Measurements from ENCODE around the gene MARS1.

MARS1 gene

GRCh38 chr12:57534991-57535543 lies 47.2 kb downstream of the MARS1 start:
- no peaks in the 10 kb centered on the region for H3K9me3 ChIP-seq
- H3K36me3 ChIP-seq: peaks cover 97% of the 10 kb centered on the region
- no peak for TF ChIP-seq Cebpa-rat (IDR thresholded peaks at IDR 0.05)

GRCh38 chr12:57535764-57536596 lies 48.1 kb downstream of the MARS1 start:
- H3K27me3 ChIP-seq: no peaks in the 10 kb centered on the region
- H3K36me3 ChIP-seq: peaks cover 95% of the 10 kb centered on the region
- no peak for TF ChIP-seq Cebpa-rat (IDR thresholded peaks at IDR 0.05)
- 0 out of 2 replicates have a peak, but pooled peaks cover 4% of the 10 kb centered on the region for H3K4me1 ChIP-seq
- no peak overlapping the region for H3K27ac ChIP-seq
- H3K4me2 ChIP-seq: no peak overlapping the region
- no peak overlapping the region for H3K9ac ChIP-seq
- H4K20me1 ChIP-seq: no peaks in the 10 kb centered on the region
- no peaks in the 10 kb centered on the region for H3K9me3 ChIP-seq
- no peak overlapping the region for H3K4me3 ChIP-seq

More at GRCh38 chr12:57534991-57535543, 47.2 kb downstream of the MARS1 start:
- no peak overlapping the region for H3K27ac ChIP-seq
- no peaks in the 10 kb centered on the region for H3K27me3 ChIP-seq
- 0 out of 2 replicates have a peak, but pooled peaks cover 4% of the 10 kb centered on the region for H3K4me1 ChIP-seq
- H3K4me2 ChIP-seq: no peak overlapping the region
- no peak overlapping the region for H3K4me3 ChIP-seq
- no peak overlapping the region for H3K9ac ChIP-seq
- peaks cover 6% of the 10 kb centered on the region; the same call in 1 of the 2 replicates for H4K20me1 ChIP-seq

DNA sequence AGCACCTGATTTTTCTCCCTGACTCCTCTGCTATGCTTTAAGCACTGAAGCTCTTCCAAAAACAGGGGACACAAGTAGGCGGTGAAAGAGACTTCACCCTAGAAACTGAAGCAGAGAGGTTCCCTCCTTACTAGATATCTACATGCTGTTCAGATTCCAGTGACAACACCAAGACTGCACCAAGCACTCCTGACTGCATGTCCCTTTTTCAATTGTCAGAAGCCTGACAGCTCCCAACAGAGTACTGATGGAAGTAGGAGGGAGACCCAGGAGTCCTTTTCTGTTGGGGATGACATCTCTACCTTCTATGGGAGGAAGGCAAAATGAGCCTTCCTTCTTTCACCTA lies 48.7 kb downstream of the MARS1 start:
- 0 out of 2 replicates have a peak, but pooled peaks cover 4% of the 10 kb centered on the region for H3K4me1 ChIP-seq
- no peaks in the 10 kb centered on the region for H3K9me3 ChIP-seq
- no peak overlapping the region for H3K9ac ChIP-seq
- no peaks in the 10 kb centered on the region for H3K27me3 ChIP-seq
- peaks cover 95% of the 10 kb centered on the region for H3K36me3 ChIP-seq
- no peak overlapping the region for H3K4me3 ChIP-seq
- no peak overlapping the region for H3K27ac ChIP-seq
- H4K20me1 ChIP-seq: no peaks in the 10 kb centered on the region
- no peak overlapping the region for H3K4me2 ChIP-seq
- TF ChIP-seq Cebpa-rat (IDR thresholded peaks at IDR 0.05): no peak

DNA sequence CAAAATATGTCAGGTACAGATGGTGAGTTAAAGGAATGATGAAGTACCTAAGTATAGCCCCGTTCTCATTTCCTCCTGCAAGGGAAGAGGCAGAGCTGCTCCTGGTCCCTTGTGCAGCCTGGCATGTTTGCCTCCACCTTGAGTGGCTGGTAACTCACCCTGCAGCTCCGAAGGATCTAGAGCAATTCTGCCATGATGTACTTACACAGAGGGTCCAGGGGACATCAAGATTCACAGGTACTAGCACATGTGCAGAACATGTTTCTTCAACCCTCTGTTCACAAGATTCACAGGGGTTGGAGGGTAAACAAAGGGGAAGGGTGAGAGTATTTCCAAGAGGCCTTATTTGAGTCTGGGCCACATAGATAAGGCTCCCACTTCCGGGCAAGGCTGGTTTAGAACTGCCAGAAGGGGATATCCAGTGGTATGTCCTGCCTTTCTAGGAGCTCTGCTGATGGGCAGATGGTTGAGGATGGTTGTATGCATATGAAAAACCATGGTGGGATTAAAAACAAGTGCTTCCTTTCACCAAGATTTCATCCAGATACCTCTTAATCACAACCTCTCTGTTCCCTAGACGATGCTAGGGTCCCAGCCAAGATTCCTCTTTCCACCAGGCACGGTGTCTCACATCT lies 51.4 kb downstream of the MARS1 start:
- Histone ChIP-seq H3K36me3 (peaks cover 80% of the 10 kb centered on the region), H4K20me1 (peaks cover 9% of the 10 kb centered on the region), H3K4me1 (peaks cover 17% of the 10 kb centered on the region), H3K27ac (no peak overlapping the region), H3K9ac (no peak overlapping the region), H3K4me3 (no peak overlapping the region), H3K4me2 (no peak overlapping the region), H3K9me3 (no peaks in the 10 kb centered on the region), H3K27me3 (no peaks in the 10 kb centered on the region)
- no peak for TF ChIP-seq Cebpa-rat (IDR thresholded peaks at IDR 0.05)

- H3K4me3 ChIP-seq: no peak overlapping the region
- H3K27ac ChIP-seq: no peak overlapping the region
- H3K4me2 ChIP-seq: no peak overlapping the region
- H3K9me3 ChIP-seq: no peaks in the 10 kb centered on the region
- TF ChIP-seq Cebpa-rat (IDR thresholded peaks at IDR 0.05): no peak
- H3K27me3 ChIP-seq: no peaks in the 10 kb centered on the region
- no peak overlapping the region for H3K9ac ChIP-seq
- peaks cover 9% of the 10 kb centered on the region for H4K20me1 ChIP-seq
- H3K4me1 ChIP-seq: peaks cover 34% of the 10 kb centered on the region
- peaks cover 63% of the 10 kb centered on the region for H3K36me3 ChIP-seq
Measured at GRCh38 chr12:57541001-57541400, 53.1 kb downstream of the MARS1 start.

DNA sequence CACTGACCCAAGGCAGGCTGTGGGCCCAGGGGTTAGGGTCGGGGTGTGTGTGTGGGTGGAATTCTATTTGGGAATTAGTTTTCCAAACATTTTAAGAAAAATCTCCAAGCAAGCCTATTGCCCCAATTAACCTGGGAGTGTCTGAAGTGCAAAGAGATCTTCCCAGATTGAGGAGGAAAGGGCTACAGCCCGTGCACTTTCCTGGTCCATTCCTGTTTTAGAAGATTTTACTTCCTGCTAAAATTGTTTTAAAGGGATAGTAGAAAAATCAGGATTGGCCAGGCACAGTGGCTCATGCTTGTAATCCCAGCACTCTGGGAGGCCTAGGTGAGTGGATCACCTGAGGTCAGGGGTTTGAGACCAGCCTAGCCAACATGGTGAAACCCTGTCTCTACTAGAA lies 53.8 kb downstream of the MARS1 start:
- no peak overlapping the region for H3K9ac ChIP-seq
- peaks cover 55% of the 10 kb centered on the region for H3K36me3 ChIP-seq
- H3K9me3 ChIP-seq: no peaks in the 10 kb centered on the region
- H3K4me2 ChIP-seq: no peak overlapping the region
- H3K4me3 ChIP-seq: no peak overlapping the region
- H3K27me3 ChIP-seq: no peaks in the 10 kb centered on the region
- no peak overlapping the region for H3K27ac ChIP-seq
- peaks cover 40% of the 10 kb centered on the region for H3K4me1 ChIP-seq
- TF ChIP-seq Cebpa-rat (IDR thresholded peaks at IDR 0.05): no peak
- peaks cover 9% of the 10 kb centered on the region for H4K20me1 ChIP-seq

DNA sequence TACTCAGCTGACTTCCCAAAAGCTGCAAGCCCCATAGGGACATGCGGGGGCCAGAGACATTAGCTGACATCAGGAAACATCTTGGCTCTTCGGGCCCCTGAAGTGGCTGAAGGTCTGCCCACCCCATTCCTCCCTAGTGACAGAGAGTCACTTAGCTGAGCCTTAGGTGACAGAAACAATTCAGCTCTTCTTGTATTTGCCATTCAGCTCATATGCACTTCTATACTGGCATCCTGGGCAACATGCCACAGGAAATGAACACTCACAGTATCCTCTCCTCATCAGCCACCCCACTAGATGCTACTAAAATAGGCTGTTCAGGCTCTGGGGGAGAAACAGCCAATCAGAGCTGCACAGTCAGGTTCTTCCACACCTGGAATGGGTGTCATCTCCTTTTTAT lies 55.7 kb downstream of the MARS1 start:
- H3K36me3 ChIP-seq: peaks cover 40% of the 10 kb centered on the region
- no peak overlapping the region for H3K27ac ChIP-seq
- H4K20me1 ChIP-seq: peaks cover 9% of the 10 kb centered on the region
- no peak for TF ChIP-seq Cebpa-rat (IDR thresholded peaks at IDR 0.05)
- H3K27me3 ChIP-seq: peaks cover 14% of the 10 kb centered on the region
- peak overlapping the region; percentile 45 for H3K4me2 ChIP-seq
- peaks cover 36% of the 10 kb centered on the region for H3K4me1 ChIP-seq
- H3K9me3 ChIP-seq: no peaks in the 10 kb centered on the region
- no peak overlapping the region for H3K4me3 ChIP-seq
- peak overlapping the region; percentile 61; the same call in 1 of the 2 replicates for H3K9ac ChIP-seq

GRCh38 chr12:57545809-57546437 lies 58.1 kb downstream of the MARS1 start:
- Histone ChIP-seq H3K9ac (peak overlapping the region; percentile 93), H3K36me3 (peaks cover 18% of the 10 kb centered on the region), H3K27me3 (peaks cover 37% of the 10 kb centered on the region), H3K4me2 (peak overlapping the region; percentile 94), H3K4me1 (peaks cover 36% of the 10 kb centered on the region), H4K20me1 (peaks cover 9% of the 10 kb centered on the region), H3K4me3 (peak overlapping the region; percentile 88), H3K27ac (peak overlapping the region; percentile 87; the same call in 1 of the 2 replicates), H3K9me3 (no peaks in the 10 kb centered on the region)
- no peak for TF ChIP-seq Cebpa-rat (IDR thresholded peaks at IDR 0.05)

GRCh38 chr12:57546438-57547287 lies 58.8 kb downstream of the MARS1 start, which contains the start of gene DCTN2:
DCTN2 (minus strand) TSS chr12:57547192; CDS start chr12:57547063, 129 bp downstream.
- Histone ChIP-seq H3K27me3 (peaks cover 44% of the 10 kb centered on the region), H3K9me3 (no peaks in the 10 kb centered on the region), H3K4me3 (peak within 1 kb of the TSS; percentile 88), H3K4me1 (peaks cover 36% of the 10 kb centered on the region), H3K36me3 (peaks cover 11% of the 10 kb centered on the region), H3K27ac (peak within 1 kb of the TSS; percentile 87), H3K9ac (peak within 1 kb of the TSS; percentile 93), H3K4me2 (peak within 1 kb of the TSS; percentile 94), H4K20me1 (peaks cover 9% of the 10 kb centered on the region)
- TF ChIP-seq Cebpa-rat (IDR thresholded peaks at IDR 0.05): no peak

Measured in BLaER1 (cell line).